Tibial nerve (tissue), 4 donors: ENCODE results near the gene SLC37A1. TPM values are rescaled to one million over a fixed set of nuclear protein-coding genes. Genes with fewer than 3 reads are reported as not detected.

ENCODE experiments used
- DNase-seq, 2 donors: peaks; one replicate each; pipeline ENCODE4 v3.0.0-alpha.2; 2019; ENCODE audit warnings: low spot score in 2 of 2
- H3K27ac ChIP-seq, 4 donors: fragments of 200-600 bp; sonication (generic) in 3 of 4; one replicate each; pipeline ENCODE4 v1.5.1; 2017 to 2019; ENCODE audit warnings: mild to moderate bottlenecking in 1 of 4
- H3K27me3 ChIP-seq, 2 donors: fragments of 200-600 bp; sonication (generic) in 1 of 2; one replicate each; pipeline versions ENCODE4 v1.5.1 to v1.6.0; 2017 to 2019
- H3K36me3 ChIP-seq, 3 donors: fragments of 200-600 bp; sonication (generic); one replicate each; pipeline ENCODE4 v1.5.1; 2018 to 2019
- H3K4me1 ChIP-seq, 4 donors: fragments of 200-600 bp; sonication (generic) in 3 of 4; one replicate each; pipeline ENCODE4 v1.5.1; 2017 to 2019
- H3K4me3 ChIP-seq, 4 donors: fragments of 200-600 bp; sonication (generic) in 3 of 4; one replicate each; pipeline ENCODE4 v1.5.1; 2017 to 2019; ENCODE audit warnings: mild to moderate bottlenecking in 1 of 4, moderate library complexity in 1 of 4
- H3K9me3 ChIP-seq, 4 donors: fragments of 200-600 bp; sonication (generic) in 3 of 4; one replicate each; pipeline ENCODE4 v1.5.1; 2017 to 2019
- CTCF ChIP-seq, 5 experiments: fragments of 200-600 bp in 3 of 5; fragments of 450-650 bp in 2 of 5; sonication (generic) in 3 of 5; IDR thresholded peaks; one replicate each; pipeline ENCODE4 v1.5.1; 2016 to 2019; ENCODE audit warnings: antibody characterized with exemption in 5 of 5, mild to moderate bottlenecking in 3 of 5, moderate library complexity in 2 of 5
- EP300 ChIP-seq, 2 donors: sonication (generic); formaldehyde crosslinking; IDR thresholded peaks; one replicate each; pipeline ENCODE4 v1.6.1; 2017; ENCODE audit warnings: antibody characterized with exemption in 2 of 2, mild to moderate bottlenecking in 1 of 2
- POLR2A ChIP-seq, 2 donors: fragments of 450-650 bp; IDR thresholded peaks; one replicate each; pipeline ENCODE4 v1.6.1; 2017; ENCODE audit warnings: antibody characterized with exemption in 2 of 2, mild to moderate bottlenecking in 2 of 2, moderate library complexity in 2 of 2
- WGBS, 2 donors: methylation state at CpG; one replicate each; pipeline ENCODE4 v1.1.5; 2018; 5-methylcytosine and 5-hydroxymethylcytosine counted together
- total RNA-seq, 4 donors: library from RNA; depleted of rRNA; stranded (reverse); fragments of >200 nt; gene quantifications; one replicate each; pipeline ENCODE4 v1.1.0, GENCODE V29; 2016

The SLC37A1 gene
- total RNA-seq, 4 donors from 2014 or later = 4.4 to 6.7 (median 5.0) TPM

DNA sequence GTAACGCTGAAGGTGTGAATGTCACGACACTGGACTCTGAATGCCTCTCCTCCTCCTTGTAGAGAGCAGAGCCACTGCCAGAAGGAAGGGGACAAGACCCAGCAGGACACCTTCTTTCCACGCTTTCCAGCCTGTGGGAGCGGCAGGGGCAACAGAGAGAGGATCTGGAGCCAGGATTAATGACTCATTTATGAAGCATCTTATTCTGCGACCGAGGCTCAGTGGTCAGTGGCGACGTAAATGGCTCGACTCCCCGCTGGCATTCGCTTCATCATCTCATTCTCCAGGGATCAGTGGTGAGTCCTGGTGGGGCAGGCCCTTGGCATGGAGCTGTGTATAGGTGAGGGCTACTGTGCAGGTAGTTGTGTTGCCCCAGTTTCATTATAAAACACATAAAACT, 4.6 kb downstream of the SLC37A1 start:
- no peaks in the 10 kb centered on the region for H3K27me3 ChIP-seq
- no peak overlapping the region for H3K4me3 ChIP-seq
- DNase-seq = no peak
- peaks cover 0 to 24% (median 0%) of the 10 kb centered on the region in 3 donors for H3K36me3 ChIP-seq
- no peak for TF ChIP-seq CTCF (IDR thresholded peaks at IDR 0.05)
- no peak for TF ChIP-seq EP300 (IDR thresholded peaks at IDR 0.05)
- no peak for TF ChIP-seq POLR2A (IDR thresholded peaks at IDR 0.05)
- 58 to 71% methylated on average over 11 of the region's 11 CpGs for WGBS, 2 donors
- H3K4me1 ChIP-seq = peaks cover 0 to 26% (median 3%) of the 10 kb centered on the region in 4 donors
- H3K27ac ChIP-seq = no peak overlapping the region
- no peaks in the 10 kb centered on the region for H3K9me3 ChIP-seq

DNA sequence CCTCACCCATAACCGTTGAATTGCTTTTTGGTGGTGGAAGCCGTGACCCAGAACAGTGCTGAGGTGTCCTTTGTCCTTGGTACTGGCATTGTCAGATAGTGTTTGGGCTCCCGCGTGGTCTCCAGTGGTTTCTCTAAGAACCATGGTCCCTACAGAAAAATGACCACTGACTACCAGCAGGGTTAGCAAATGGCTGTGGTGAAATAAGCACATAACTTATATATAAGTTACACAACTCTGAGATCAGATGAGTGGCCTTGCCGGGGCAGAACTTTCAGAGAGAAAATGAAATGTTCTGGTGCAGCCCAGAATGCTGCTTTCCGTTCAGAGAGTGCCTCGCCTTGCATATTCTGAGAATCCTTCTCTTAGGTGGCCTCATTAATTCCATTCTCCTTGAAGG, 5.0 kb downstream of the SLC37A1 start:
- Histone ChIP-seq H3K9me3 (no peaks in the 10 kb centered on the region), H3K36me3 (peaks cover 0 to 24% (median 0%) of the 10 kb centered on the region in 3 donors), H3K27ac (no peak overlapping the region), H3K4me3 (no peak overlapping the region), H3K27me3 (no peaks in the 10 kb centered on the region), H3K4me1 (peaks cover 0 to 24% (median 2%) of the 10 kb centered on the region in 4 donors)
- no peak for DNase-seq
- TF ChIP-seq EP300 (IDR thresholded peaks at IDR 0.05) (no peak), CTCF (IDR thresholded peaks at IDR 0.05) (no peak), POLR2A (IDR thresholded peaks at IDR 0.05) (no peak)
- WGBS, 2 donors = 87 to 89% methylated on average over 7 of the region's 7 CpGs

GRCh38 chr21:42520628-42521253, 7.1 kb downstream of the SLC37A1 start:
- H3K4me1 ChIP-seq = peaks cover 0 to 28% (median 11%) of the 10 kb centered on the region in 4 donors
- TF ChIP-seq CTCF (IDR thresholded peaks at IDR 0.05) (no peak), EP300 (IDR thresholded peaks at IDR 0.05) (no peak), POLR2A (IDR thresholded peaks at IDR 0.05) (no peak)
- H3K27ac ChIP-seq = peak overlapping the region in 1 of 4 donors; percentile 46
- no peaks in the 10 kb centered on the region for H3K9me3 ChIP-seq
- H3K4me3 ChIP-seq = no peak overlapping the region
- DNase-seq = no peak
- H3K36me3 ChIP-seq = peaks cover 0 to 24% (median 0%) of the 10 kb centered on the region in 3 donors
- no peaks in the 10 kb centered on the region for H3K27me3 ChIP-seq
- 81 to 83% methylated on average over 18 of the region's 18 CpGs for WGBS, 2 donors

DNA sequence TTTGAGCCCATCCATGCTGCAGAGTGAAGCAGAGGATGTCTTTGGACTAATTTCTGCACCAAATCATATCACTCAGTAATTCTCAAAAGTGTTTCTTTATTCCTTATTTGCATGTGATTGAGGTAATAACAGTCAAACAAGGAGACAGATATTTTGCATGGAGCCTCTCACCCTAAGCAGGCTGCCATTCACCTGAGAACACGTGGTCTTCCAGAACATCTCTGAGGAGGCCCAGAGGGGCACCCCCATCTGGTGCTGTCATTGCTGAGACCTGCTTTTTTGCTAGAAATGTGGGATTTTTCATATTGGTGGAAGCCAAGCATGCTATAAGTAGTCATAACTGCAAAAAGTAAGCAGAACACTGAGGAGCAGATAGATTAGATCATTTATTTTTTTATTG, 7.7 kb downstream of the SLC37A1 start:
- no peaks in the 10 kb centered on the region for H3K9me3 ChIP-seq
- TF ChIP-seq EP300 (IDR thresholded peaks at IDR 0.05) (no peak), CTCF (IDR thresholded peaks at IDR 0.05) (no peak), POLR2A (IDR thresholded peaks at IDR 0.05) (no peak)
- no peak overlapping the region for H3K4me3 ChIP-seq
- no peak overlapping the region for H3K27ac ChIP-seq
- WGBS, 2 donors = 81 to 85% methylated on average over 1 of the region's 1 CpG
- peaks cover 0 to 25% (median 0%) of the 10 kb centered on the region in 3 donors for H3K36me3 ChIP-seq
- H3K27me3 ChIP-seq = no peaks in the 10 kb centered on the region
- DNase-seq = no peak
- peaks cover 0 to 22% (median 13%) of the 10 kb centered on the region in 4 donors for H3K4me1 ChIP-seq

DNA sequence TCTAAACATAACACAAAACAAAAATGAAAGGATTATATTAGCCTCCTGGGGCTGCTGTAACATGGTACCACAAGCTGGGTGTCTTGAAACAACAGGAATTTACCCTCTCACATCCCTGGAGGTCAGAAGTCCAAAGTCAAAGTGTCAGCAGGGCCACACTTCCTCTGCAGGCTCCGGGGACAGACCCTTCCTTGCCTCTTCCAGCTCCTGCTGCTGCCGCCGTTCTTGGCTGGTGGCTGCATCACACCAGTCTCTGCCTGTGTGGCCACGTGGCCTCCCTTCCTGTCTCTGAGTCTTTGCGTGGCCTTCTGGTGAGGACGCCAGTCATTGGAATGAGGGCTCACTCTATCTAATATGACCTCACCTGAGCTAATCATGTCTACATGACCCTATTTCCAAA, 8.2 kb downstream of the SLC37A1 start:
- Histone ChIP-seq H3K4me3 (no peak overlapping the region), H3K9me3 (no peaks in the 10 kb centered on the region), H3K36me3 (peaks cover 0 to 27% (median 0%) of the 10 kb centered on the region in 3 donors), H3K27ac (no peak overlapping the region), H3K27me3 (no peaks in the 10 kb centered on the region), H3K4me1 (peaks cover 0 to 22% (median 15%) of the 10 kb centered on the region in 4 donors)
- no peak for DNase-seq
- TF ChIP-seq EP300 (IDR thresholded peaks at IDR 0.05) (no peak), POLR2A (IDR thresholded peaks at IDR 0.05) (no peak), CTCF (IDR thresholded peaks at IDR 0.05) (no peak)
- 76 to 79% methylated on average over 6 of the region's 6 CpGs for WGBS, 2 donors
